HG03039 (cell line): ENCODE measurements around the gene HTT.

Source experiments
- ATAC-seq: cut with Tn5 transposase; IDR thresholded peaks from one replicate; pipeline ENCODE4 v1.9.1; 2021; ENCODE audit warnings: mild to moderate bottlenecking, moderate library complexity; ENCODE audit not compliant: unreplicated experiment

Gene HTT

DNA sequence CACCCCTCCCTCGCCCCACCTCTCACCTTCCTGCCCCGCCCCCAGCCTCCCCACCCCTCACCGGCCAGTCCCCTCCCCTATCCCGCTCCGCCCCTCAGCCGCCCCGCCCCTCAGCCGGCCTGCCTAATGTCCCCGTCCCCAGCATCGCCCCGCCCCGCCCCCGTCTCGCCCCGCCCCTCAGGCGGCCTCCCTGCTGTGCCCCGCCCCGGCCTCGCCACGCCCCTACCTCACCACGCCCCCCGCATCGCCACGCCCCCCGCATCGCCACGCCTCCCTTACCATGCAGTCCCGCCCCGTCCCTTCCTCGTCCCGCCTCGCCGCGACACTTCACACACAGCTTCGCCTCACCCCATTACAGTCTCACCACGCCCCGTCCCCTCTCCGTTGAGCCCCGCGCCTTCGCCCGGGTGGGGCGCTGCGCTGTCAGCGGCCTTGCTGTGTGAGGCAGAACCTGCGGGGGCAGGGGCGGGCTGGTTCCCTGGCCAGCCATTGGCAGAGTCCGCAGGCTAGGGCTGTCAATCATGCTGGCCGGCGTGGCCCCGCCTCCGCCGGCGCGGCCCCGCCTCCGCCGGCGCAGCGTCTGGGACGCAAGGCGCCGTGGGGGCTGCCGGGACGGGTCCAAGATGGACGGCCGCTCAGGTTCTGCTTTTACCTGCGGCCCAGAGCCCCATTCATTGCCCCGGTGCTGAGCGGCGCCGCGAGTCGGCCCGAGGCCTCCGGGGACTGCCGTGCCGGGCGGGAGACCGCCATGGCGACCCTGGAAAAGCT is at the start of gene HTT, which contains the start of gene HTT-AS:
TSS of gene HTT (plus strand) at position 604 of the 768 bp plus-strand sequence. CDS start at position 749, 145 bp downstream.
TSS of gene HTT-AS (minus strand) at position 461 of the 768 bp plus-strand sequence.
- peak; percentile 65 for ATAC-seq

DNA sequence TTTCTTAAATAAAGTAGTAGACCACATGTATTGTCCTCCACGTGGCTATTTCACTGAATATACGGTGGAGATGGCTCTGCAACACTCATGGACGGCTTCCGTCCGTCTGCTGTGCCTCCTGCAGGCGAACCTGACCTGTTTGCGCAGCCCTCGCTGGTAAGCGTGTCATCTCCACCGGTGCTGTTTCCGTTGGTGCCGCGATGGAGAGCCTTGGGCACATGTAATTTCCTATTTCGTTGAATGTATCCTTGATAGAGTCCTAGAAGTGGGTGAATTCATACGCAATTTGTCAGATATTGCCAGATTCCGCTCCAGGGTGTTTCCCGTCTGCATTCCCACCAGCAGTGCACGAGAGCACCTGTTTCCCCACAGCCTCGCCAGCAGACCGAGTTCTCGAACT is 48.6 kb upstream of the HTT start:
- ATAC-seq, result no peak

DNA sequence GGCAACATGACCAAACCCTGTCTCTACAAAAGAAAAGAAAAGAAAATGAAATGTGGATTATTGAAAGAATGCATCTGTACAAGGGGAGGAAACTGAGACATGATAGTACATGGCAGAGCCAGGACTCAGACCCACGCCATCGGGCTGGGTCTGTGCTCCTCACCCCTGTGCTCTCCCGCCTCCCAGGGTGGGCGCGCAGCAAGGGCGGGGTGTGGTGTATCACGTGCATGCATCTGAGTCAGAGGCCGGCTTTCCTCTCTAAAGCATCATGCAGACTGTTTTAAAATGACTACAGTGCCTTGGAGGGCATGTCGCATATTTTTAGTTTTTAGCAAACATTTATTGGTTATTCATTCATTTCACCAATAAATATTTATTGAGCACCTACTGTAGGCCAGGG is 47.9 kb upstream of the HTT start:
- no peak for ATAC-seq

DNA sequence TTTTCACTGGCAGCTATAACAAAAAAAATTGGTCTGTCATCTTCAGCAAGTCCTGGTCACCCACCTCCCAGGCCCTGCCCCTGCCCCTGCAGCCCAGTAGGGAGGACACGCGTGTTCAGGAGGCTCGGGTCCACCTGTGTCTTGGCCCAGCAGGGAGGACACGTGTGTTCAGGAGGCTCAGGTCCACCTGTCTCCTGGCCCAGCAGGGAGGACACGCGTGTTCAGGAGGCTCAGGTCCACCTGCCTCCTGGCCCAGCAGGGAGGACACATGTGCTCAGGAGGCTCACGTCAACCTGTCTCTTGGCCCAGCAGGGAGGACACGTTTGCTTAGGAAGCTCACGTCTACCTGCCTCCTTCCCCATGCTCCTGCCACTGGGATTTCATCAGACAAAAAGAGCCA is 45.0 kb upstream of the HTT start:
- ATAC-seq, result no peak

DNA sequence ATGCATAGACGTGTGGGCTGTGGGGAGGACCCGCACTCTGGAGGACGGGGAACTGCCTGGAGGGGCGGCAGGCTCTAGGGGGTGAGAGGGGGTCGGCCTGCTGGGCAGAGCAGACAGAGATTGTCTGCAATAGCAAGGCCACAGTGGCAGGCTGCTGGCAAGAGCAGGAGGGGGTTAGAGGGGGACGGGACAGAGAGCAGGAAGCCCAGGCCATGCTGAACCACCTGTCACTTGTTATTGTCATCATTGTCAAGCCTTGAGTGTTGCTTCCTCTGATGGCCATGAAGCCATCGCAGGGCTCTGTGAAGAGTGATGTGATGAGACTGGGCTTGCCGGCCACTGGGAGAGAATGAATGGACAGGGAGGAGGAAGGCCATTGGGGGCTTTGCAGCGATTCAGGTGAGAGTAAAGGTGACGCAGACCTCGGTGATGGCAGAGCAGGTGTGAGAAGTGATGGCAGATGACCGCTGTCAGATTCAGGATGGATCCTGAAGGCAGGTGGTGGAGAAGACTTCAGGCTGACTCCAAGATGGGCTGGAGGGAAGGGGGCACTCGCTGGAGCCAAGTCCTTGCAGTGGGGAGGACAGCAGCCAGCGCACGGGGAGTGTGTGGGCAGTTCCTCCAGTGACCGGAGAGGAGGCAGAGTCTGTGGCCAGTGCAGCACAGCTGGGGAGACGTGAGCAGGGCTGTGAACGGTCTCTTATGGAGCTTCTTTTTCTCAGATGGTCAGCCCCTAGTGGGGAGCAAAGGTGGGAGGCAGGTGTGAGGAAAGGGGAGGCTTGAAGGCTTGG is 43.7 kb upstream of the HTT start:
- ATAC-seq, result no peak

DNA sequence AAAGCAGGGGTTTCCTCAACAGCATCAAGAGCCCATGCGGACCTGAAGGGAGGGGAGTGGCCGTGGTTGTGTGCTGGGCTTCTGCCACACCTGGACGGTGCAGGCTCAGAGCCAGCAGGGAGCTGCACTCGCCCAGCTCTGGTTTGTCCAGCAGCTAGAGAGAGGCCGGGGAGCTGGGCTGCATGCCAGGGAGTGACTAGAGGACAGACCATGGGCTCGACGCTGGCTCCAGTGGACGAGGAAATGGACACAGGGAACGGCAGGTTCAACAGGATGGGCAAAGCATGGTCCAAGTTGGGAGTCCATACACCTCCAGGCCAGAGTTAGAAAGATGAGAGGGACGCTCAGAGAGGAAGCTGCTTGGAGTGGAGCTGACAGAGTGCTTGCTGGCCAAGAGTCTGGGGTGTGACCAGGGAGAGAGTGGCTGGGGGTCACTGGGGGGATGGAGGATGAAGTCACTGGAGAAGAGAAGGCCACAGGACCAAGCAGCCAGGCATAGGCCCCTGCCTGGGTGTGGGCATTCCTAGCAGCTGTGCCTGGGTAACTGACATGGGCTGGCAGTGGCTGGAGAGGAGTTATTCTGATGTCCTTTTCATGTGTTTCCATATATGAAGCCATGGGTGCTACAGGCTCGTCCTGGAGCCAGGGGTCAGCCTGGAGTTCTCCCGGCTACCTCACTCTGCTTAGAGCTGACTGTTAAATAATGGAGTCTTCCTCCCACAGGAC is 43.0 kb upstream of the HTT start:
- no peak for ATAC-seq

DNA sequence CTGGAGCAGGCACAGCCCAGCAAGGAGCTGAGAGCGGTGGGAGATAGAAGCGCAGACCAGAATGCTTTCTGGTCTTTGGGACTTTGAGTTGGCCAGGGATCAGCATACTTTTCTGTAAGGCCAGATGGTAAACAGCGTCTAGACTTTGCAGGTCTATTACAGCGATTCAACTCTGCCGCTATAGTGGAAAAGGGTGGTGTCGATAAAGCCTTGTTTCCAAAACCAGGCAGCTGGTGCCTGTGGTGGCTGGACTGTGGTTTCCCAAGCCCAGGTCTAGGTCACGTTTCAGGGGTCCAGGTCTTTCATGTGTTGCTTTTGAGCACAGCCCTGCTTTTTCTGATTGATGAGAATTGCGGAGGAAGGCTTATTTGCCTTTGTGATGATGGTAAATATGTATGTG is 40.2 kb upstream of the HTT start:
- ATAC-seq, result no peak

DNA sequence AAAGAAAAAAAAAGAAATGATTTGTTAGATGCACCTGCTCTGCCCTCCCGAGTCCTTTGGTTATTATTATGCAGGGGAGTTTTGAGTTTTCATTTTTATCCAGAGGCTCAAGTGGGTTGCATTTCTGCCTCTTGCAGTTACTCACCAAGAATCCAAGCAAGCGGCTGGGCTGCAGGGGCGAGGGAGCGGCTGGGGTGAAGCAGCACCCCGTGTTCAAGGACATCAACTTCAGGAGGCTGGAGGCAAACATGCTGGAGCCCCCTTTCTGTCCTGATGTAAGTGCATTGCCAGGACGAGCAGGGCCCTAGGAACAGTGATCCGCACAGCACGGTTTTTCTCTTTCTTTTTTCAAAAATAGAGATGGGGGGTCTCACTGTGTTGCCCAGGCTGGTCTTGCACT is 39.2 kb upstream of the HTT start:
- ATAC-seq, result no peak

DNA sequence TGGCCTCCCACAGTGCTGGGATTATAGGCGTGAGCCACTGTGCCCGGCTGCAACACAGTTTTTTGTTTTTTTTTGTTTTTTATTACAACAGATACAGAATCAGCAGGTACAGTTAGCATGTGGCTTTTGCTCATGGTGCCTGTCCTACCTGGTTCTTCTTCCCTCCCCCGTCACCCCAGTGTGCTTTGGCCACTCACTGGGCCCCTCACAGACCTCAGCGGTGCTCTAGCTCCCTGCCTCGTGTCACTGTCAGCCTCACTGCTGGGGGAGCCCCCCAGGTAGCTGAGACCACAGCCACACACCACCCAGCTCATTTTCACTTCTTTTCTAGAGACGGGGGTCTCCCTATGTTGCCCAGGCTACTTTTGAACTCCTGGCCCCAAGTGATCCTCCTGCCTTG is 38.8 kb upstream of the HTT start:
- ATAC-seq, result no peak

DNA sequence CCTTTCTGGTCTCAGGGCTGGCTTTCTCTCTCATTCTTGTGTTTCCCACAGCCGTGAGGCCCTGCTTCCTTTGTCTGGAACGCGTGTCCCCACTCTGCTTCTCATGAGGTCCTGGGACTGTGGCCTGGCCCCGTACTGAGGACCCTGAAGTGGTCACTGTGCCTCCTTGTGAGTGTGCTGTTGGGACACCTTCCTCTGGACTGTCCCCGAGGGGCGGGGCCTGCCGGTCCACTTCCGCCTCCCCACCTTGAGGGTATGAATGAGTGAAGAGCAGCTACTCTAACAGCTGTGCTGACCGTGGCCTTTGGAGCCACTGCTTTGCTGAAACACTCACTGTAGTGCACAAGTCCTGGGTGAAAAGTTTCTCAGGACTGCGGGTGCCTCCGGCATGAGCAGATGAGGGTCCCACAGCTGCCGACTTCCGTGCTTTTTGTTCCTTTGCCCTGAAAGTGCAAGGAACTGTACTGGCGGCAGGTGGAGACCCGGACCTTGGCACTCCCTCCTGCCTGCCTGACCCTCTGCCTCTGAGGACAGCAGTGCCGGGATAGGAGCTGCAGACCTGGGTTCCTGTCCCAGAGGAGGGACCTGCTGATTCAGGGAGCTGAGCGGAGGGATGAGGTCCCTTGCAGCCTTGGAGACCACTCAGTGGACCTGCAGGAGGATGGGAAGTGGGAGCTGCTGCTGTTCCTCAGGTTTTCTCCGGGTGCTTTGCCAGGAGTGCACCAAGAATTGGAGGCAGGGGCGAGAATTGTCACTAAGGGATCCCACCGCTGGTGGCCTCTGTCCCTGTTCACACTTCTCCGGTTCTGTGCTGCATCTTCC is 38.1 kb upstream of the HTT start:
- ATAC-seq, result no peak

DNA sequence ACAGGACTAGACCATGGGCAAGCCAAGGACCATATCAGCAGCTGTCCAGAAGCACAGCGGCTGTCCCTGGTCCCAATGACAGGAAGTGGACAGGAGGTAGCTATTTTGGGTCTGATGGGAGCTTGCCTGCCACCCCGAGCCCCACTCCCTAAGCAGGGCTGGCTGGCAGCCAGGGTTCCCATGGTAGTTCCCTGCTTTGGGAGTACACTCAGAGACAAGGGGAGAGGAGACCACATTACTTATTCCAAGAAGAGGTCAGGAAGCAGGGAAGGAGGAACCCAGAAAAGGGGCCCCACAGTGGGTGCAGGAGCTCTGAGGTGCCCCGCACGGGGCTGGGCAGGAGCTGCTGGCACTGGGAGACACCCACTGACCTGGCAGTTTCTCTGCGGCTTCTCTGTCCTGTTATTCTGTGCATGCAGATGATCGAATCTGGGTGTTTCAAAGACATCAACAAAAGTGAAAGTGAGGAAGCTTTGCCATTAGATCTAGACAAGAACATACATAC is 36.5 kb upstream of the HTT start:
- ATAC-seq, result no peak

DNA sequence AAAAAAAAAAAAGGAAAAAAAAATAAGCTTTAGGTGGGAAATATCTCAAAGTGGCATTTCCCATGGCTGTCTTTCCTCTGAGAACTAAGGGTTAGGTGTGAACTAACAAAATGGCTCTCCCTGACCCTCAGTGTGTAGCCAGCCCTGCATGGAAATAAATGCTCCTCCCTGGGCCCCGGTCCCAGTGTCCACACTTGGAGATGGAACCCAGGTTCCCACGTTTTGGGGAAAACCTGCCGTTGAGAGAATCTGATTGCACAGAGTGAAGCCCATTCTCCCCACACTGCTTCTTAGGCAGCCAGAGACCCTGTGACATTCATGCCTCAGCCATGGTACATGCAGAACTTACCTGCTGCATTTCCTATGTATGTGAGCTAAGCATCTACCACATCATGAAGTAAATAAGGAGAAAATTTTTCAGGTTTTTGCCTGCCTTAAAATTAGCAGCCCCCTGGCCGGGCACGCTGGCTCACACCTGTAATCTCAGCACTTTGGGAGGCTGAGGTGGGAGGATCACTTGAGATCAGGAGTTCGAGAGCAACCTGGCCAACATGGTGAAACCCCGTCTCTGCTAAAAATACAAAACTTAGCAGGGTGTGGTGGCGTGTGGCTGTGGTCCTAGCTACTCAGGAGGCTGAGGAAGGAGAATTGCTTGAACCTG is 34.6 kb upstream of the HTT start:
- no peak for ATAC-seq

DNA sequence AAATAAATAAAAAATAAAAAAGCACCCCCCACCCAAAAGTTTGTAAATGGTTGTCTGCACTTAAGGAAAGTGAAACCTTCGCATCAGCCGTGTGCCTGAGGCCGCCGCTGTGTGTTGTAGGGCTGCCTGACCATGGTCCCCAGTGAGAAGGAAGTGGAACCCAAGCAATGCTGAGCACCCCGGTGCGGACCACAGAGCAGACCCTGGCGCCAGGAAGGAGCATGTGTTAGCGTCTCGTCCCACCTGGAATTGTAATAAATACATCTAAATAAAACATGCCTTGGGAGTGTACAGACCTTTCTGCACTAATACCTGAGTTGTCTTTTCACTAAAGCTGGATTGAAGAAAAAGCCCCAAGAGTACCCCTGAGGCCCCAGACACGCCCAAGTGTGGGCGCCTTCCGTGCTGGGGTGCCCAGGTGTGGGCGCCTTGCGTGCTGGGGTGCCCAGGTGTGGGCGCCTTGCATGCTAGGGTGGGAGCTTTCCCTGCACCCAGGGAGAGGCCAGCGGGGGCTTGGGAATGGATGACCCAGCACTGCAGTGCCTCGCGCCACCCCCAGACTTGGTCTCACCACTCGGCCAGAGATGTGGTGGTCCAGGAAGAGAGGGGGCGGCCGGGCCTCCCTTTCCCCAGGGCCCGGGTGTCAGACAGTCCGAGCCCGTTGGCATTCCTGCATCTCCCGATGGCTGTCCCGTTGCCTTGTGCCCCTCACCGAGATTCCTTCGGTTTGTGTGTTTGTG is 33.9 kb upstream of the HTT start:
- ATAC-seq, result no peak

DNA sequence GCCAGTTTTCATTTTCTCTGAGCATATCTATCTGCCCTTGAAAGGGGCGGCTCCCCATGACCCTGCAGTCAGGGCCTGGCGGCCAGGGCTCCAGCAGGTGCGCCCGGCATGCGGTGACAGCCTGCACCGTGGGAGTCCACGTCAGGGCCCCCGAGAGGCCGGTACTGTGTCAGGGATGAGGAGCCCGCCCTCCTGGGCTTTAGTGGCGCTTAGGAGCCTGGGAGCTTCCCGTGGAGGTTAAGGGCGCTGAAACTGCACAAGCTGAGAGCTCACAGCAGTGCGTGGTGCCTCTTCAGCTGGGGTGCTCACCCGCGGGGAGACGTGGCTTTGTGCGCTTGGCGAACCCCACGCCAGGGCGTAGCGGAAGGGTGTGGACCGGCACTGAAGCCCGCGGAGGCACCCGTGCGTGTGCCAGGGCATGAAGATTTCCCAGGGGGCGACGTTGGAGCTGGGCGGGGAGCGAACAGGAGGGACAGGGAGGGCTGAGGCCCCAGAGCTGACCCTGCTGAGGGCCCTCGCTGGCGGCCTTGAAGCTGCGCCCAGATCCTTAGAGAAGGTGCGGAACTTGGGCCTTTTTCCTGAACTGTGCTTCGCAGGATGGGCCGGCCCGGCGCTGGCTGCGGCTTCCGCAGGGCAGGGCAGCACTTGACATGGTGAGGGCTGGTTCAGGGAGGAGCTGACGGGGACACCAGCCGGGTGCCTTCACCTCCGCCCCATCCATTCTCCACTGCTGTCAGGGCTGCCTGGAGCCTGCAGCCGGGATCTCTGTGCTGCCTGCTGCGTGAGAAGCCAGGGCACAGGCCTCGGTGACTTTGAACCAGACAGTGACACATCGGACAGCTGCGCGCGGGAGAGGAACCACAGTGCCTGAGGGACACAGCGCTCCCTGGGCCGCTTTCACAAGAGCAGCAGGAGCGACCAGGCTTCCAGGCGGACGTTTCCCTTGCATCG is 33.0 kb upstream of the HTT start:
- no peak for ATAC-seq

DNA sequence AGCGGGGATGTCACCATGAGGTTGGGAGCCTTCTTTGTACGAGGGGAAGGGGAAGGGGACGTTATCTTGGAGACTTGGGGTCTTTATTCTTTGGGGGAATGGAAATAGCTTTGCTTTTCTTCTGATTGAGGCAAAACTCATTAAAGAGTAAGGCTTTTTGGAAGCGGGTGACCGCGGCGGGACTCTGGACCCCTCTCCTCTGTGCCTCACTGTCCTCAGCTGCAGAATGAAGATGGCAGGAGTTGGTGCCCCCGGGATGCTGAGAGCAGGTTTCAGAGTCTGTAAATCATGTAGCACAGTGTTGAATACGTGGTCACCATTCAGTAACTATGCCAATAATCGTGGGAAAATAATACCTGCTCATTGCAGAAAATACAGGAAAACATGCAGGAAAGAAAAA is 32.3 kb upstream of the HTT start:
- no peak for ATAC-seq

DNA sequence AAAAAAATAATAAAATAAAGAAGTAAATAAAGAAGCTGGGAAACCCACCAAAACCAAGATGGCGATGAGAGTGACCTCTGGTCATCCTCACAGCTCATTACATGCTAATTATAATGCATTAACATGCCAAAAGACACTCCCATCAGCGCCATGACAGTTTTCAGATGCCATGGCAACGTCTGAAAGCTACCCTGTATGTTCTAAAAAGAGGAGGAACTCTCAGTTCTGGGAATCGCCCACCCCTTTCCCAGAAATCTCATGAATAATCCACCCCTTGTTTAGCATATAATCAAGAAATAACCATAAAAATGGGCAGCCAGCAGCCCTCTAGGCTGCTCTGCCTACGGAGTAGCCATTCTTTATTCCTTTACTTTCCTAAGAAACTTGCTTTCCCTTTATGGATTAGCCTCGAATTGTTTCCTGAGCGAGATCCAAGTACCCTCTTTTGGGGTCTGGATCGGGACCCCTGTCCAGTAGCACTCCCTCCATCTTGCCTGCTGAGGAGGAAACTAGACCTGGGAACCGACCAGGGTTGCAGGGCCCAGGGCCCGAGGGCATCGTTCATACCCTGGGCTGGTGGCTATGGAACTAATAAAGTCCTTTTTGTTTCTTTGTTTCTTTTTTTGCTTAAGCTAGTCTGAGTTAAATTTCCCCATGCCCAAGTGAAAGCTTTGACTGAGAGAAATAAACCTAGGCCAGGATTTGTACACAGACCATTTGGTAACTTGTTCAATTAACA is 31.0 kb upstream of the HTT start:
- ATAC-seq, result no peak
